GM12878 (cell line): ENCODE results near the gene GJA8. TPM values are rescaled to one million over a fixed set of nuclear protein-coding genes. Genes with fewer than 3 reads are reported as not detected.

Source experiments
- ATAC-seq: fragments of 200-7000 bp; cut with Tn5 transposase; 3 replicates; pipeline ENCODE4 v1.9.1; 2020; ENCODE audit warnings: mild to moderate bottlenecking, moderate library complexity
- Bru-seq: library from RNA; stranded (reverse); fragments of 400-500 nt; gene quantifications from one replicate; lab custom pipeline; 2021; lab: Mats Ljungman, UMichigan
- BruChase-seq, 2 experiments: library from RNA; stranded (reverse); fragments of 400-500 nt; gene quantifications; one replicate each; lab custom pipeline; 2021; lab: Mats Ljungman, UMichigan
- BruUV-seq: library from RNA; stranded (reverse); fragments of 400-500 nt; replicated peaks from 2 replicates; lab custom pipeline; 2021; lab: Mats Ljungman, UMichigan
- CTCF ChIA-PET: fragments of 300-600 bp; sonication (Branson Sonifier 250); formaldehyde crosslinking; extraction: SDS; loops from one replicate; lab custom pipeline; 2021; ENCODE audit warnings: inconsistent platforms; lab: Yijun Ruan, JAX
- POLR2A ChIA-PET: fragments of 350-600 bp; formaldehyde crosslinking; extraction: SDS; loops from one replicate; lab custom pipeline; 2021; ENCODE audit warnings: inconsistent platforms; lab: Charles Lee
- RAD21 ChIA-PET: fragments of 300-600 bp; sonication (Branson Sonifier 250); formaldehyde crosslinking; loops from one replicate; lab custom pipeline; 2023; ENCODE audit warnings: antibody characterized with exemption; ENCODE audit not compliant: unreplicated experiment; lab: Charles Lee
- SMC1A ChIA-PET: fragments of 300-600 bp; sonication (Branson Sonifier 250); formaldehyde crosslinking; loops from one replicate; lab custom pipeline; 2023; ENCODE audit not compliant: unreplicated experiment, uncharacterized antibody; lab: Charles Lee
- DNase-seq: peaks from one replicate; pipeline ENCODE4 v3.0.0-alpha.2; 2011; ENCODE audit warnings: low read depth, low spot score
- FAIRE-seq: peaks from 3 replicates; lab custom pipeline; 2011; peaks lifted over from hg19 to GRCh38; lab: Jason Lieb, UNC
- H2AFZ ChIP-seq: 2 replicates; pipeline ENCODE4 v1.6.0; 2011; ENCODE audit warnings: low read depth, low read length, control low read depth; ENCODE audit not compliant: control insufficient read depth
- H3K27ac ChIP-seq: 2 replicates; pipeline ENCODE4 v1.5.1; 2011; ENCODE audit warnings: control low read depth; ENCODE audit not compliant: control insufficient read depth, insufficient read depth
- H3K27me3 ChIP-seq, 2 experiments: replicated peaks in 1 of 2; 2 replicates each; pipeline versions ENCODE4 v1.6.0 to v1.6.1; 2011; ENCODE audit warnings: low read length in 1 of 2; ENCODE audit not compliant: control insufficient read depth in 2 of 2, insufficient read depth in 2 of 2
- H3K36me3 ChIP-seq, 2 experiments: 2 replicates each; pipeline ENCODE4 v1.5.1; 2011; ENCODE audit warnings: low read length in 1 of 2; ENCODE audit not compliant: control insufficient read depth in 2 of 2, insufficient read depth in 2 of 2
- H3K4me1 ChIP-seq: 2 replicates; pipeline ENCODE4 v1.6.1; 2011; ENCODE audit warnings: mild to moderate bottlenecking, low read length, moderate library complexity, mixed read lengths; ENCODE audit not compliant: control insufficient read depth, insufficient read depth
- H3K4me2 ChIP-seq: 2 replicates; pipeline ENCODE4 v1.6.0; 2011; ENCODE audit warnings: control low read depth; ENCODE audit not compliant: control insufficient read depth, insufficient read depth
- H3K4me3 ChIP-seq: fragments of 200-600 bp; sonication (generic); 2 replicates; pipeline ENCODE4 v1.5.1; 2016
- H3K79me2 ChIP-seq: 2 replicates; pipeline ENCODE4 v1.6.0; 2011; ENCODE audit warnings: low read length; ENCODE audit not compliant: control insufficient read depth, insufficient read depth
- H3K9ac ChIP-seq: 2 replicates; pipeline ENCODE4 v1.8.0; 2011; ENCODE audit warnings: low read length, control low read depth, mixed read lengths; ENCODE audit not compliant: control insufficient read depth, insufficient read depth
- H3K9me3 ChIP-seq: replicated peaks from 3 replicates; pipeline ENCODE4 v1.5.1; 2011; ENCODE audit warnings: mild to moderate bottlenecking, low read length; ENCODE audit not compliant: control insufficient read depth, insufficient read depth
- H4K20me1 ChIP-seq: 2 replicates; pipeline ENCODE4 v1.6.0; 2011; ENCODE audit not compliant: control insufficient read depth, insufficient read depth
- BCLAF1 ChIP-seq: fragments of 450-650 bp; IDR thresholded peaks from 2 replicates; pipeline ENCODE4 v1.6.1; 2017; ENCODE audit warnings: antibody characterized with exemption, mild to moderate bottlenecking, moderate library complexity
- CHD4 ChIP-seq: fragments of 200-600 bp; sonication (generic); IDR thresholded peaks from 2 replicates; pipeline ENCODE4 v1.6.1; 2016; ENCODE audit warnings: mild to moderate bottlenecking
- E4F1 ChIP-seq: fragments of 450-650 bp; IDR thresholded peaks from 2 replicates; pipeline ENCODE4 v1.6.1; 2018; ENCODE audit warnings: borderline replicate concordance, mild to moderate bottlenecking; ENCODE audit not compliant: partially characterized antibody
- ESRRA ChIP-seq: IDR thresholded peaks from 2 replicates; pipeline ENCODE4 v1.6.1; 2012; ENCODE audit warnings: mild to moderate bottlenecking, low read length, improper control_type of control experiment
- FOS ChIP-seq: IDR thresholded peaks from 3 replicates; pipeline ENCODE4 v1.6.1; 2011; ENCODE audit warnings: borderline replicate concordance; ENCODE audit not compliant: insufficient read length; ENCODE audit errors: extremely low read depth
- IRF3 ChIP-seq: fragments of 450-650 bp; IDR thresholded peaks from 2 replicates; pipeline ENCODE4 v1.6.1; 2014; ENCODE audit warnings: mild to moderate bottlenecking
- MTA2 ChIP-seq: fragments of 450-650 bp; IDR thresholded peaks from 2 replicates; pipeline ENCODE4 v1.6.1; 2016; ENCODE audit warnings: low read depth, mild to moderate bottlenecking, moderate library complexity
- MYC ChIP-seq: IDR thresholded peaks from 2 replicates; pipeline ENCODE4 v1.6.1; 2011; ENCODE audit warnings: mild to moderate bottlenecking, low read length, moderate library complexity, inconsistent platforms; ENCODE audit not compliant: insufficient read depth, insufficient replicate concordance, insufficient read length, severe bottlenecking
- NFYB ChIP-seq: IDR thresholded peaks from 2 replicates; pipeline ENCODE4 v1.6.1; 2011; ENCODE audit warnings: low read depth, mild to moderate bottlenecking, low read length, improper control_type of control experiment, moderate library complexity; ENCODE audit not compliant: insufficient read depth
- SMC3 ChIP-seq: IDR thresholded peaks from 2 replicates; pipeline ENCODE4 v1.6.1; 2011; ENCODE audit warnings: low read length, improper control_type of control experiment, borderline replicate concordance
- SRF ChIP-seq, 2 experiments: IDR thresholded peaks; 2 replicates each; pipeline ENCODE4 v1.6.1; 2011; ENCODE audit warnings: low read depth in 2 of 2, low read length in 2 of 2, mild to moderate bottlenecking in 1 of 2, moderate library complexity in 1 of 2
- STAT3 ChIP-seq: IDR thresholded peaks from 2 replicates; pipeline ENCODE4 v1.6.1; 2011; ENCODE audit warnings: low read depth, low read length, improper control_type of control experiment
- TARDBP ChIP-seq: IDR thresholded peaks from 2 replicates; pipeline ENCODE4 v1.6.1; 2016; ENCODE audit warnings: borderline replicate concordance
- YY1 ChIP-seq: IDR thresholded peaks from 2 replicates; pipeline ENCODE4 v1.6.1; 2011; ENCODE audit warnings: low read depth, mild to moderate bottlenecking, low read length
- WGBS: methylation state at CpG from one replicate; pipeline ENCODE4 v1.1.6; 2016; ENCODE audit warnings: low lambda C conversion rate; ENCODE audit not compliant: insufficient replicate concordance, insufficient coverage; ENCODE audit errors: missing lambda C conversion rate; 5-methylcytosine and 5-hydroxymethylcytosine counted together
- in situ Hi-C: fragments of 300-500 bp; cut with MboI; formaldehyde crosslinking; loops from 9 replicates; pipeline ENCODE4 v1.14.3; 2018; ENCODE audit warnings: mixed read lengths
- intact Hi-C: fragments of 100-400 bp; cut with micrococcal nuclease; formaldehyde crosslinking; loops from one replicate; pipeline ENCODE4 v1.14.2; 2022; ENCODE audit not compliant: unreplicated experiment
- long read RNA-seq, 2 experiments: library from polyadenylated mRNA; unstranded; transcript quantifications; one replicate each; pipeline ENCODE4 v2.0.0, GENCODE V29; 2019 to 2020
- polyA minus RNA-seq, 3 experiments: library from RNA; depleted of rRNA, polyadenylated mRNA; stranded (reverse); fragments of >200 nt; gene quantifications; 2 replicates each; pipeline ENCODE4 v1.2.3, GENCODE V29; 2011
- polyA plus RNA-seq, 11 experiments: library from polyadenylated mRNA; depleted of rRNA in 4 of 11; unstranded in 6 of 11; stranded (reverse) in 5 of 11; fragments of >200 nt; fragmentation: Nextera tagmentation in 4 of 11; fragmentation: Illumina TruSeq in 1 of 11; extraction: Ambion mirVana in 4 of 11; extraction: Trizol in 1 of 11; gene quantifications; 1 replicate in 1 of 11; 2 replicates in 10 of 11; pipeline versions ENCODE4 v1.2.1 to v1.2.3, GENCODE V29; 2011 to 2016; ENCODE audit warnings: inconsistent platforms in 2 of 11, missing spikeins in 2 of 11, low read depth in 1 of 11
- total RNA-seq, 4 experiments: library from RNA; depleted of rRNA in 3 of 4; stranded (reverse); fragments of >200 nt in 3 of 4; fragmentation: Illumina TruSeq in 1 of 4; extraction: Trizol in 1 of 4; gene quantifications; 2 replicates each; pipeline versions ENCODE4 v1.2.1 to v1.2.3, GENCODE V29; 2013 to 2021

Gene GJA8
- total RNA-seq (2013; cell fraction: nucleolus; rRNA removed), result not detected in 2 replicates
- total RNA-seq (2014; rRNA removed) (not detected in 2 replicates), total RNA-seq (2014; rRNA removed; fragmentation: Illumina TruSeq; extraction: Trizol) (not detected in 2 replicates), total RNA-seq (2021) (not detected in 2 replicates), polyA plus RNA-seq (2011; rRNA removed) (not detected in 2 replicates), polyA plus RNA-seq (2014; fragmentation: Illumina TruSeq; extraction: Trizol) (not detected in 2 replicates), polyA plus RNA-seq (2014; fragmentation: Nextera tagmentation; extraction: Ambion mirVana) (not detected), polyA plus RNA-seq (2014; rRNA removed) (not detected in 2 replicates), polyA plus RNA-seq (2016; fragmentation: Nextera tagmentation; extraction: Ambion mirVana) (not detected), polyA minus RNA-seq (2011; rRNA and poly(A)+ RNA removed) (not detected in 2 replicates), Bru-seq, nascent RNA (not detected), BruChase-seq, experiment 1, labeled RNA remaining after a 6-hour chase (not detected), BruChase-seq, experiment 2, labeled RNA remaining after a 2-hour chase (not detected)
- polyA plus RNA-seq (2011; ENCODE audit: low read depth), result not detected
- polyA plus RNA-seq (2011; cell fraction: cytosol; rRNA removed), result not detected in 2 replicates
- polyA plus RNA-seq (2011; cell fraction: nucleus; rRNA removed), result not detected in 2 replicates
- polyA plus RNA-seq (2012), result not detected in 2 replicates
- polyA minus RNA-seq (2011; cell fraction: cytosol; rRNA and poly(A)+ RNA removed), result not detected in 2 replicates
- polyA minus RNA-seq (2011; cell fraction: nucleus; rRNA and poly(A)+ RNA removed), result not detected in 2 replicates
- long read RNA-seq, experiment 1, result 0 reads
- long read RNA-seq, experiment 2, result 0 reads

GRCh38 chr1:147902253-147902845 lies at the start of gene GJA8:
Gene GJA8, plus strand, starts transcription at chr1:147902795. Its CDS starts 5,161 bp downstream, at chr1:147907956.
- ChIA-PET POLR2A (no interaction called here), RAD21 (interaction anchor here (1.4 kb wide), 1 partner anchor 9 kb away, joined by 4 read pairs; no protein-coding TSS in a partner anchor), CTCF (interaction anchor here (6.3 kb wide), 1 partner anchor 9 kb away, joined by 52 read pairs; no protein-coding TSS in a partner anchor), SMC1A (interaction anchor here (0.6 kb wide), 1 partner anchor 17 kb away, joined by 3 read pairs; no protein-coding TSS in a partner anchor)
- ATAC-seq (no peak), FAIRE-seq (no peak), DNase-seq (no peak)
- WGBS, result 54% methylated on average over 7 of the region's 7 CpGs
- Histone ChIP-seq H3K4me1 (no peaks in the 10 kb centered on the region), H2AFZ (no peak within 1 kb of the TSS), H3K27me3 (no peaks in the 10 kb centered on the region), H3K9ac (no peak within 1 kb of the TSS), H3K27ac (no peak within 1 kb of the TSS), H3K4me2 (no peak within 1 kb of the TSS), H4K20me1 (no peaks in the 10 kb centered on the region), H3K9me3 (no peaks in the 10 kb centered on the region), H3K79me2 (no peaks in the 10 kb centered on the region), H3K36me3 (no peaks in the 10 kb centered on the region), H3K4me3 (no peak within 1 kb of the TSS)
- no TSS peak for BruUV-seq
- intact Hi-C loops (no loop called here), in situ Hi-C loops (no loop called here)
- TF ChIP-seq YY1 (no peak), STAT3 (no peak), BCLAF1 (no peak), E4F1 (no peak), MTA2 (no peak), MYC (no peak), SRF (IDR thresholded peaks at IDR 0.05; ENCODE audit: low read depth in 2 of 2, low read length in 2 of 2) (no peak), ESRRA (no peak), CHD4 (no peak), TARDBP (no peak), FOS (no peak), NFYB (no peak), SMC3 (no peak), IRF3 (no peak)
